GM23338 (cell line): ENCODE results near the gene GPI. TPM values are rescaled to one million over a fixed set of nuclear protein-coding genes. Genes with fewer than 3 reads are reported as not detected.

ENCODE experiments used
- CREB1 ChIP-seq: fragments of 250-450 bp; sonication (Bioruptor Pico); IDR thresholded peaks from 2 replicates; pipeline ENCODE4 v1.5.0; 2020; ENCODE audit warnings: low read depth, mild to moderate bottlenecking, moderate library complexity
- EZH2 ChIP-seq: fragments of 200-600 bp; sonication (generic); IDR thresholded peaks from one replicate; pipeline ENCODE4 v1.8.0; 2017; ENCODE audit warnings: antibody characterized with exemption, mild to moderate bottlenecking, low read depth; ENCODE audit not compliant: unreplicated experiment
- JUNB ChIP-seq: IDR thresholded peaks from one replicate; pipeline ENCODE4 v1.6.1; 2016; ENCODE audit warnings: antibody characterized with exemption; ENCODE audit not compliant: unreplicated experiment
- NANOG ChIP-seq: IDR thresholded peaks from 2 replicates; pipeline ENCODE4 v1.6.1; 2016; ENCODE audit warnings: antibody characterized with exemption, borderline replicate concordance
- POLR2AphosphoS5 ChIP-seq: IDR thresholded peaks from 2 replicates; pipeline ENCODE4 v1.6.1; 2016; ENCODE audit warnings: antibody characterized with exemption, low read depth
- STAT1 ChIP-seq: IDR thresholded peaks from one replicate; pipeline ENCODE4 v1.6.1; 2016; ENCODE audit warnings: antibody characterized with exemption; ENCODE audit not compliant: unreplicated experiment
- ZNF114 ChIP-seq: fragments of 250-450 bp; sonication (Bioruptor Pico); IDR thresholded peaks from 2 replicates; pipeline ENCODE4 v1.5.0; 2020; ENCODE audit warnings: mild to moderate bottlenecking, moderate library complexity
- ZNF331 ChIP-seq: fragments of 250-450 bp; sonication (Bioruptor Pico); IDR thresholded peaks from 2 replicates; pipeline ENCODE4 v1.5.0; 2020; ENCODE audit warnings: low read depth, mild to moderate bottlenecking, moderate library complexity
- polyA plus RNA-seq: library from polyadenylated mRNA; unstranded; fragments of >200 nt; fragmentation: Nextera tagmentation; extraction: Ambion mirVana; gene quantifications from 2 replicates; pipeline ENCODE4 v1.2.1, GENCODE V29; 2016
- total RNA-seq: library from RNA; depleted of rRNA; stranded (reverse); fragments of >200 nt; shearing (Covaris generic); gene quantifications from 2 replicates; pipeline ENCODE4 v1.2.3, GENCODE V29; 2014
- TF ChIP-seq, protein P1 (sequence below): fragments of 250-450 bp; sonication (Bioruptor Pico); IDR thresholded peaks from 2 replicates; pipeline ENCODE4 v1.5.0; 2020; ENCODE audit warnings: mild to moderate bottlenecking, moderate library complexity
- TF ChIP-seq, protein P2 (sequence below): IDR thresholded peaks from 2 replicates; pipeline ENCODE4 v1.6.1; 2016; ENCODE audit warnings: antibody characterized with exemption
- TF ChIP-seq, protein P3 (sequence below): IDR thresholded peaks from one replicate; pipeline ENCODE4 v1.6.1; 2018; ENCODE audit warnings: antibody characterized with exemption; ENCODE audit not compliant: unreplicated experiment

GPI gene
- total and polyA plus RNA-seq, 2 experiments from 2014 or later, result 136 to 327 TPM

DNA sequence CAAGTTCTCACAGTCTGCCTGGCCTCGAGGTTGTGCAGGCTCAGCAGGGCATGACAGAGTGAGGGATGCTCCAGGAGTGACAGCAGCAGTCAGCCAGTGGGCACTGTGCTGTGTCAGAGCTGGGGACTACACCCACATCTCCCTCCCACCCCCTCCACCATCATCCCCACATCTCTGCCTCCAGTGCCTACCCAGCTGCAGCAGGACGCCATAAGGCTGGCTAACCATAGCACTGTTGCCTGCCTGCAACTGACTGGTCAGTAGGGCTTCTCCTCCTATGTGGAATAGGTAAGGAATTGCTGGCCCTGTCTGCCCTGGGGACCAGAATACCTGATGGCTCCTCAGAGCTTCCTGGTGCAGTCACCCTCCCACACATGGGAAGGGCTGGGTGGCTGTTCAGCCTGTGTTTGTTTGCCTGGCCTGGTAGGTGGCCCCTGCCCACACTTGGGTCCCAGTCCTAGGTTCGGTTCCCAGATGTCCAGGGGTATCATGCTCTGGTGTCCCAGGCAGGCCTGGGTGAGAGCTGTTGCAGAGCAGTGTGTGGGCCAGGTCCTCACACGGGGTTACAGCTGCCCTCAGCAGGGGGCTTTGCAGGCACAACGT is 15.7 kb downstream of the GPI start (continued):
- TF ChIP-seq, protein P1, sequence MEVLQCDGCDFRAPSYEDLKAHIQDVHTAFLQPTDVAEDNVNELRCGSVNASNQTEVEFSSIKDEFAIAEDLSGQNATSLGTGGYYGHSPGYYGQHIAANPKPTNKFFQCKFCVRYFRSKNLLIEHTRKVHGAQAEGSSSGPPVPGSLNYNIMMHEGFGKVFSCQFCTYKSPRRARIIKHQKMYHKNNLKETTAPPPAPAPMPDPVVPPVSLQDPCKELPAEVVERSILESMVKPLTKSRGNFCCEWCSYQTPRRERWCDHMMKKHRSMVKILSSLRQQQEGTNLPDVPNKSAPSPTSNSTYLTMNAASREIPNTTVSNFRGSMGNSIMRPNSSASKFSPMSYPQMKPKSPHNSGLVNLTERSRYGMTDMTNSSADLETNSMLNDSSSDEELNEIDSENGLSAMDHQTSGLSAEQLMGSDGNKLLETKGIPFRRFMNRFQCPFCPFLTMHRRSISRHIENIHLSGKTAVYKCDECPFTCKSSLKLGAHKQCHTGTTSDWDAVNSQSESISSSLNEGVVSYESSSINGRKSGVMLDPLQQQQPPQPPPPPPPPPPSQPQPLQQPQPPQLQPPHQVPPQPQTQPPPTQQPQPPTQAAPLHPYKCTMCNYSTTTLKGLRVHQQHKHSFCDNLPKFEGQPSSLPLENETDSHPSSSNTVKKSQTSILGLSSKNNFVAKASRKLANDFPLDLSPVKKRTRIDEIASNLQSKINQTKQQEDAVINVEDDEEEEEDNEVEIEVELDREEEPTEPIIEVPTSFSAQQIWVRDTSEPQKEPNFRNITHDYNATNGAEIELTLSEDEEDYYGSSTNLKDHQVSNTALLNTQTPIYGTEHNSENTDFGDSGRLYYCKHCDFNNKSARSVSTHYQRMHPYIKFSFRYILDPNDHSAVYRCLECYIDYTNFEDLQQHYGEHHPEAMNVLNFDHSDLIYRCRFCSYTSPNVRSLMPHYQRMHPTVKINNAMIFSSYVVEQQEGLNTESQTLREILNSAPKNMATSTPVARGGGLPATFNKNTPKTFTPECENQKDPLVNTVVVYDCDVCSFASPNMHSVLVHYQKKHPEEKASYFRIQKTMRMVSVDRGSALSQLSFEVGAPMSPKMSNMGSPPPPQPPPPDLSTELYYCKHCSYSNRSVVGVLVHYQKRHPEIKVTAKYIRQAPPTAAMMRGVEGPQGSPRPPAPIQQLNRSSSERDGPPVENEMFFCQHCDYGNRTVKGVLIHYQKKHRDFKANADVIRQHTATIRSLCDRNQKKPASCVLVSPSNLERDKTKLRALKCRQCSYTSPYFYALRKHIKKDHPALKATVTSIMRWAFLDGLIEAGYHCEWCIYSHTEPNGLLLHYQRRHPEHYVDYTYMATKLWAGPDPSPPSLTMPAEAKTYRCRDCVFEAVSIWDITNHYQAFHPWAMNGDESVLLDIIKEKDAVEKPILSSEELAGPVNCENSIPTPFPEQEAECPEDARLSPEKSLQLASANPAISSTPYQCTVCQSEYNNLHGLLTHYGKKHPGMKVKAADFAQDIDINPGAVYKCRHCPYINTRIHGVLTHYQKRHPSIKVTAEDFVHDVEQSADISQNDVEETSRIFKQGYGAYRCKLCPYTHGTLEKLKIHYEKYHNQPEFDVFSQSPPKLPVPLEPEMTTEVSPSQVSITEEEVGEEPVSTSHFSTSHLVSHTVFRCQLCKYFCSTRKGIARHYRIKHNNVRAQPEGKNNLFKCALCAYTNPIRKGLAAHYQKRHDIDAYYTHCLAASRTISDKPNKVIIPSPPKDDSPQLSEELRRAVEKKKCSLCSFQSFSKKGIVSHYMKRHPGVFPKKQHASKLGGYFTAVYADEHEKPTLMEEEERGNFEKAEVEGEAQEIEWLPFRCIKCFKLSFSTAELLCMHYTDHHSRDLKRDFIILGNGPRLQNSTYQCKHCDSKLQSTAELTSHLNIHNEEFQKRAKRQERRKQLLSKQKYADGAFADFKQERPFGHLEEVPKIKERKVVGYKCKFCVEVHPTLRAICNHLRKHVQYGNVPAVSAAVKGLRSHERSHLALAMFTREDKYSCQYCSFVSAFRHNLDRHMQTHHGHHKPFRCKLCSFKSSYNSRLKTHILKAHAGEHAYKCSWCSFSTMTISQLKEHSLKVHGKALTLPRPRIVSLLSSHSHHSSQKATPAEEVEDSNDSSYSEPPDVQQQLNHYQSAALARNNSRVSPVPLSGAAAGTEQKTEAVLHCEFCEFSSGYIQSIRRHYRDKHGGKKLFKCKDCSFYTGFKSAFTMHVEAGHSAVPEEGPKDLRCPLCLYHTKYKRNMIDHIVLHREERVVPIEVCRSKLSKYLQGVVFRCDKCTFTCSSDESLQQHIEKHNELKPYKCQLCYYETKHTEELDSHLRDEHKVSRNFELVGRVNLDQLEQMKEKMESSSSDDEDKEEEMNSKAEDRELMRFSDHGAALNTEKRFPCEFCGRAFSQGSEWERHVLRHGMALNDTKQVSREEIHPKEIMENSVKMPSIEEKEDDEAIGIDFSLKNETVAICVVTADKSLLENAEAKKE, result no peak
- TF ChIP-seq, protein P2, sequence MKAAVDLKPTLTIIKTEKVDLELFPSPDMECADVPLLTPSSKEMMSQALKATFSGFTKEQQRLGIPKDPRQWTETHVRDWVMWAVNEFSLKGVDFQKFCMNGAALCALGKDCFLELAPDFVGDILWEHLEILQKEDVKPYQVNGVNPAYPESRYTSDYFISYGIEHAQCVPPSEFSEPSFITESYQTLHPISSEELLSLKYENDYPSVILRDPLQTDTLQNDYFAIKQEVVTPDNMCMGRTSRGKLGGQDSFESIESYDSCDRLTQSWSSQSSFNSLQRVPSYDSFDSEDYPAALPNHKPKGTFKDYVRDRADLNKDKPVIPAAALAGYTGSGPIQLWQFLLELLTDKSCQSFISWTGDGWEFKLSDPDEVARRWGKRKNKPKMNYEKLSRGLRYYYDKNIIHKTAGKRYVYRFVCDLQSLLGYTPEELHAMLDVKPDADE, result no peak
- TF ChIP-seq POLR2AphosphoS5, result no peak
- no peak for TF ChIP-seq EZH2
- no peak for TF ChIP-seq STAT1
- no peak for TF ChIP-seq NANOG
- no peak for TF ChIP-seq ZNF114 (CRISPR knock-in tag)
- TF ChIP-seq ZNF331 (CRISPR knock-in tag), result no peak
- TF ChIP-seq, protein P3, sequence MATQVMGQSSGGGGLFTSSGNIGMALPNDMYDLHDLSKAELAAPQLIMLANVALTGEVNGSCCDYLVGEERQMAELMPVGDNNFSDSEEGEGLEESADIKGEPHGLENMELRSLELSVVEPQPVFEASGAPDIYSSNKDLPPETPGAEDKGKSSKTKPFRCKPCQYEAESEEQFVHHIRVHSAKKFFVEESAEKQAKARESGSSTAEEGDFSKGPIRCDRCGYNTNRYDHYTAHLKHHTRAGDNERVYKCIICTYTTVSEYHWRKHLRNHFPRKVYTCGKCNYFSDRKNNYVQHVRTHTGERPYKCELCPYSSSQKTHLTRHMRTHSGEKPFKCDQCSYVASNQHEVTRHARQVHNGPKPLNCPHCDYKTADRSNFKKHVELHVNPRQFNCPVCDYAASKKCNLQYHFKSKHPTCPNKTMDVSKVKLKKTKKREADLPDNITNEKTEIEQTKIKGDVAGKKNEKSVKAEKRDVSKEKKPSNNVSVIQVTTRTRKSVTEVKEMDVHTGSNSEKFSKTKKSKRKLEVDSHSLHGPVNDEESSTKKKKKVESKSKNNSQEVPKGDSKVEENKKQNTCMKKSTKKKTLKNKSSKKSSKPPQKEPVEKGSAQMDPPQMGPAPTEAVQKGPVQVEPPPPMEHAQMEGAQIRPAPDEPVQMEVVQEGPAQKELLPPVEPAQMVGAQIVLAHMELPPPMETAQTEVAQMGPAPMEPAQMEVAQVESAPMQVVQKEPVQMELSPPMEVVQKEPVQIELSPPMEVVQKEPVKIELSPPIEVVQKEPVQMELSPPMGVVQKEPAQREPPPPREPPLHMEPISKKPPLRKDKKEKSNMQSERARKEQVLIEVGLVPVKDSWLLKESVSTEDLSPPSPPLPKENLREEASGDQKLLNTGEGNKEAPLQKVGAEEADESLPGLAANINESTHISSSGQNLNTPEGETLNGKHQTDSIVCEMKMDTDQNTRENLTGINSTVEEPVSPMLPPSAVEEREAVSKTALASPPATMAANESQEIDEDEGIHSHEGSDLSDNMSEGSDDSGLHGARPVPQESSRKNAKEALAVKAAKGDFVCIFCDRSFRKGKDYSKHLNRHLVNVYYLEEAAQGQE, result no peak
- TF ChIP-seq JUNB, result no peak
- no peak for TF ChIP-seq CREB1
